HepG2 (cell line): ENCODE results near the gene TAF3. TPM values are rescaled to one million over a fixed set of nuclear protein-coding genes. Genes with fewer than 3 reads are reported as not detected.

Experiments used
- AGO2 ChIP-seq: fragments of 200-400 bp; formaldehyde crosslinking; optimal IDR thresholded peaks from 2 replicates; pipeline ENCODE3; 2017; ENCODE audit warnings: mild to moderate bottlenecking, low read depth, low read length, moderate library complexity
- CBFB ChIP-seq: sonication (generic); formaldehyde crosslinking; IDR thresholded peaks from 2 replicates; pipeline ENCODE4 v1.4.0; 2020; ENCODE audit warnings: missing genetic modification reagents
- CEBPG ChIP-seq: IDR thresholded peaks from 2 replicates; pipeline ENCODE4 v1.6.1; 2016
- DMAP1 ChIP-seq: IDR thresholded peaks from 2 replicates; pipeline ENCODE4 v1.6.1; 2016
- FOXJ3 ChIP-seq: sonication (generic); formaldehyde crosslinking; IDR thresholded peaks from 2 replicates; pipeline ENCODE4 v1.4.0; 2020; ENCODE audit warnings: missing genetic modification reagents, mild to moderate bottlenecking, borderline replicate concordance
- FOXO1 ChIP-seq: sonication (generic); formaldehyde crosslinking; IDR thresholded peaks from 2 replicates; pipeline ENCODE4 v1.4.0; 2020; ENCODE audit warnings: missing genetic modification reagents
- LCORL ChIP-seq, 2 experiments: fragments of 450-650 bp in 1 of 2; sonication (generic) in 1 of 2; formaldehyde crosslinking in 1 of 2; IDR thresholded peaks; 2 replicates each; pipeline versions ENCODE4 v1.5.0 to v1.6.1; 2017 to 2020; ENCODE audit warnings: antibody characterized with exemption in 1 of 2, missing genetic modification reagents in 1 of 2
- PAX8 ChIP-seq: sonication (generic); formaldehyde crosslinking; IDR thresholded peaks from 2 replicates; pipeline ENCODE4 v1.8.0; 2022; ENCODE audit warnings: mild to moderate bottlenecking, missing genetic modification reagents, borderline replicate concordance
- RFX1 ChIP-seq: fragments of 450-650 bp; IDR thresholded peaks from 2 replicates; pipeline ENCODE4 v1.6.1; 2017
- RFXAP ChIP-seq: sonication (generic); formaldehyde crosslinking; IDR thresholded peaks from 2 replicates; pipeline ENCODE4 v1.4.0; 2020; ENCODE audit warnings: missing genetic modification reagents, borderline replicate concordance
- SALL2 ChIP-seq: sonication (generic); formaldehyde crosslinking; IDR thresholded peaks from 2 replicates; pipeline ENCODE4 v1.8.1; 2023; ENCODE audit warnings: mild to moderate bottlenecking, missing genetic modification reagents, inconsistent platforms
- WIZ ChIP-seq: sonication (generic); formaldehyde crosslinking; IDR thresholded peaks from 2 replicates; pipeline ENCODE4 v1.5.1; 2020; ENCODE audit warnings: mild to moderate bottlenecking, missing genetic modification reagents
- XBP1 ChIP-seq: sonication (generic); formaldehyde crosslinking; IDR thresholded peaks from 2 replicates; pipeline ENCODE4 v1.5.0; 2020; ENCODE audit warnings: missing genetic modification reagents
- ZBTB1 ChIP-seq: sonication (generic); formaldehyde crosslinking; IDR thresholded peaks from 2 replicates; pipeline ENCODE4 v1.4.0; 2020; ENCODE audit warnings: missing genetic modification reagents, borderline replicate concordance
- ZEB1 ChIP-seq: IDR thresholded peaks from 2 replicates; pipeline ENCODE4 v1.6.1; 2012; ENCODE audit warnings: mild to moderate bottlenecking, low read depth, inconsistent platforms; ENCODE audit not compliant: insufficient replicate concordance
- ZFP62 ChIP-seq: sonication (generic); formaldehyde crosslinking; IDR thresholded peaks from 2 replicates; pipeline ENCODE4 v1.4.0; 2020; ENCODE audit warnings: missing genetic modification reagents
- ZNF136 ChIP-seq: sonication (generic); formaldehyde crosslinking; IDR thresholded peaks from 2 replicates; pipeline ENCODE4 v1.8.1; 2022; ENCODE audit warnings: low read depth, mild to moderate bottlenecking, moderate library complexity, missing genetic modification reagents
- ZNF782 ChIP-seq: sonication (generic); formaldehyde crosslinking; IDR thresholded peaks from 2 replicates; pipeline ENCODE4 v1.4.0; 2020; ENCODE audit warnings: missing genetic modification reagents, mild to moderate bottlenecking, borderline replicate concordance
- polyA plus RNA-seq, 8 experiments: library from polyadenylated mRNA; depleted of rRNA in 3 of 8; stranded (reverse) in 7 of 8; unstranded in 1 of 8; fragments of >200 nt; fragmentation: Illumina TruSeq in 4 of 8; extraction: Trizol in 4 of 8; gene quantifications; 2 replicates each; pipeline versions ENCODE4 v1.2.1 to v1.2.3, GENCODE V29; 2011 to 2016; ENCODE audit warnings: low read depth in 4 of 8, missing spikeins in 1 of 8, mixed read lengths in 1 of 8; ENCODE audit not compliant: insufficient read depth in 1 of 8
- total RNA-seq, 5 experiments: library from RNA; depleted of rRNA; stranded (reverse); fragments of >200 nt; fragmentation: Illumina TruSeq; extraction: Trizol; gene quantifications; 2 replicates each; pipeline ENCODE4 v1.2.3, GENCODE V29; 2016; ENCODE audit warnings: low read depth in 1 of 5
- TF ChIP-seq, protein P1 (sequence below): IDR thresholded peaks from 2 replicates; pipeline ENCODE4 v1.6.1; 2016; ENCODE audit warnings: control low read depth
- TF ChIP-seq, protein P2 (sequence below): fragments of 450-650 bp; IDR thresholded peaks from 2 replicates; pipeline ENCODE4 v1.6.1; 2017
- TF ChIP-seq, protein P3 (sequence below): IDR thresholded peaks from 2 replicates; pipeline ENCODE4 v1.6.1; 2016; ENCODE audit warnings: low read depth, borderline replicate concordance
- TF ChIP-seq, protein P4 (sequence below): sonication (generic); formaldehyde crosslinking; IDR thresholded peaks from 2 replicates; pipeline ENCODE4 v1.4.0; 2020; ENCODE audit warnings: missing genetic modification reagents
- TF ChIP-seq, protein P5 (sequence below): sonication (generic); formaldehyde crosslinking; IDR thresholded peaks from 2 replicates; pipeline ENCODE4 v1.5.0; 2020; ENCODE audit warnings: mild to moderate bottlenecking, missing genetic modification reagents
- TF ChIP-seq, protein P6 (sequence below), 2 experiments: IDR thresholded peaks; 2 replicates each; pipeline ENCODE4 v1.6.1; 2011 to 2012; ENCODE audit warnings: low read length in 2 of 2, borderline replicate concordance in 1 of 2, low read depth in 1 of 2, mild to moderate bottlenecking in 1 of 2, moderate library complexity in 1 of 2

Gene TAF3
- total and polyA plus RNA-seq, 2 of the 13 experiments (the other 11 are each of a cell fraction or from before 2014, with no cell fraction given): 1.7 to 2.9 TPM

DNA sequence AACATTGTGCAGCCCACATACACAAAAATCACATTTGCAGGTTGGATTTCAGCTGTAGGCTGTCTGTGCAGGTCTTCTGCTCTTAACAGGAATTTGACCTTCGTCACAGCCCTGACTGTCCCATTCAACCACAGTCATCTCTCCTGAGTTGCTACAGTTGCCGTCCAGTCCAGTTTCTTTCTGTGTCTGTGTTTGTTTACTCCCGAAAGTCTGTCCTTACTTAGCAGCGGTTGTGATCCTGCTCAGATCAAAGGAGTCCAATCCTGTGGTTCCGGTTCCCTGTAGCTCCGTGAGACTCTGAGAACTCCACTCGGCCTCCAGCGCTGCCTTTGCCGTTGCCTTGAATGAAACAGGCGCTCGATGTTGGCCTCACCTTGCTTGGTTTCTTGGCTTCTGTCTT is 124.6 kb downstream of the TAF3 start (continued):
- TF ChIP-seq RFX1 (no peak), FOXJ3 (CRISPR knock-in tag) (peak; percentile 52; the same call in 1 of the 2 replicates), ZNF782 (CRISPR knock-in tag) (no peak), ZFP62 (no peak), LCORL (IDR thresholded peaks at IDR 0.05) (no peak), LCORL (CRISPR knock-in tag; IDR thresholded peaks at IDR 0.05) (no peak), AGO2 (no peak), CEBPG (CRISPR knock-in tag) (no peak), DMAP1 (no peak), PAX8 (CRISPR knock-in tag) (no peak), XBP1 (no peak), FOXO1 (CRISPR knock-in tag) (peak; percentile 56), ZEB1 (no peak), ZBTB1 (CRISPR knock-in tag) (no peak), ZNF136 (CRISPR knock-in tag) (no peak), CBFB (CRISPR knock-in tag) (peak; percentile 67; the same call in 1 of the 2 replicates), WIZ (CRISPR knock-in tag) (no peak), SALL2 (CRISPR knock-in tag) (no peak), RFXAP (CRISPR knock-in tag) (0 out of 2 replicates have a peak, but pooled peaks have one; percentile 42)
- TF ChIP-seq, protein P1, sequence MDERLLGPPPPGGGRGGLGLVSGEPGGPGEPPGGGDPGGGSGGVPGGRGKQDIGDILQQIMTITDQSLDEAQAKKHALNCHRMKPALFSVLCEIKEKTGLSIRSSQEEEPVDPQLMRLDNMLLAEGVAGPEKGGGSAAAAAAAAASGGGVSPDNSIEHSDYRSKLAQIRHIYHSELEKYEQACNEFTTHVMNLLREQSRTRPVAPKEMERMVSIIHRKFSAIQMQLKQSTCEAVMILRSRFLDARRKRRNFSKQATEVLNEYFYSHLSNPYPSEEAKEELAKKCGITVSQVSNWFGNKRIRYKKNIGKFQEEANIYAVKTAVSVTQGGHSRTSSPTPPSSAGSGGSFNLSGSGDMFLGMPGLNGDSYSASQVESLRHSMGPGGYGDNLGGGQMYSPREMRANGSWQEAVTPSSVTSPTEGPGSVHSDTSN: no peak
- TF ChIP-seq, protein P2, sequence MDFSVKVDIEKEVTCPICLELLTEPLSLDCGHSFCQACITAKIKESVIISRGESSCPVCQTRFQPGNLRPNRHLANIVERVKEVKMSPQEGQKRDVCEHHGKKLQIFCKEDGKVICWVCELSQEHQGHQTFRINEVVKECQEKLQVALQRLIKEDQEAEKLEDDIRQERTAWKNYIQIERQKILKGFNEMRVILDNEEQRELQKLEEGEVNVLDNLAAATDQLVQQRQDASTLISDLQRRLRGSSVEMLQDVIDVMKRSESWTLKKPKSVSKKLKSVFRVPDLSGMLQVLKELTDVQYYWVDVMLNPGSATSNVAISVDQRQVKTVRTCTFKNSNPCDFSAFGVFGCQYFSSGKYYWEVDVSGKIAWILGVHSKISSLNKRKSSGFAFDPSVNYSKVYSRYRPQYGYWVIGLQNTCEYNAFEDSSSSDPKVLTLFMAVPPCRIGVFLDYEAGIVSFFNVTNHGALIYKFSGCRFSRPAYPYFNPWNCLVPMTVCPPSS: no peak
- TF ChIP-seq, protein P3, sequence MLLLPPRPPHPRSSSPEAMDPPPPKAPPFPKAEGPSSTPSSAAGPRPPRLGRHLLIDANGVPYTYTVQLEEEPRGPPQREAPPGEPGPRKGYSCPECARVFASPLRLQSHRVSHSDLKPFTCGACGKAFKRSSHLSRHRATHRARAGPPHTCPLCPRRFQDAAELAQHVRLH (CRISPR knock-in tag): no peak
- TF ChIP-seq, protein P4, sequence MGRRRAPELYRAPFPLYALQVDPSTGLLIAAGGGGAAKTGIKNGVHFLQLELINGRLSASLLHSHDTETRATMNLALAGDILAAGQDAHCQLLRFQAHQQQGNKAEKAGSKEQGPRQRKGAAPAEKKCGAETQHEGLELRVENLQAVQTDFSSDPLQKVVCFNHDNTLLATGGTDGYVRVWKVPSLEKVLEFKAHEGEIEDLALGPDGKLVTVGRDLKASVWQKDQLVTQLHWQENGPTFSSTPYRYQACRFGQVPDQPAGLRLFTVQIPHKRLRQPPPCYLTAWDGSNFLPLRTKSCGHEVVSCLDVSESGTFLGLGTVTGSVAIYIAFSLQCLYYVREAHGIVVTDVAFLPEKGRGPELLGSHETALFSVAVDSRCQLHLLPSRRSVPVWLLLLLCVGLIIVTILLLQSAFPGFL (CRISPR knock-in tag): no peak
- TF ChIP-seq, protein P5, sequence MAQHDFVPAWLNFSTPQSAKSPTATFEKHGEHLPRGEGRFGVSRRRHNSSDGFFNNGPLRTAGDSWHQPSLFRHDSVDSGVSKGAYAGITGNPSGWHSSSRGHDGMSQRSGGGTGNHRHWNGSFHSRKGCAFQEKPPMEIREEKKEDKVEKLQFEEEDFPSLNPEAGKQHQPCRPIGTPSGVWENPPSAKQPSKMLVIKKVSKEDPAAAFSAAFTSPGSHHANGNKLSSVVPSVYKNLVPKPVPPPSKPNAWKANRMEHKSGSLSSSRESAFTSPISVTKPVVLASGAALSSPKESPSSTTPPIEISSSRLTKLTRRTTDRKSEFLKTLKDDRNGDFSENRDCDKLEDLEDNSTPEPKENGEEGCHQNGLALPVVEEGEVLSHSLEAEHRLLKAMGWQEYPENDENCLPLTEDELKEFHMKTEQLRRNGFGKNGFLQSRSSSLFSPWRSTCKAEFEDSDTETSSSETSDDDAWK (CRISPR knock-in tag): no peak
- TF ChIP-seq, protein P6, sequence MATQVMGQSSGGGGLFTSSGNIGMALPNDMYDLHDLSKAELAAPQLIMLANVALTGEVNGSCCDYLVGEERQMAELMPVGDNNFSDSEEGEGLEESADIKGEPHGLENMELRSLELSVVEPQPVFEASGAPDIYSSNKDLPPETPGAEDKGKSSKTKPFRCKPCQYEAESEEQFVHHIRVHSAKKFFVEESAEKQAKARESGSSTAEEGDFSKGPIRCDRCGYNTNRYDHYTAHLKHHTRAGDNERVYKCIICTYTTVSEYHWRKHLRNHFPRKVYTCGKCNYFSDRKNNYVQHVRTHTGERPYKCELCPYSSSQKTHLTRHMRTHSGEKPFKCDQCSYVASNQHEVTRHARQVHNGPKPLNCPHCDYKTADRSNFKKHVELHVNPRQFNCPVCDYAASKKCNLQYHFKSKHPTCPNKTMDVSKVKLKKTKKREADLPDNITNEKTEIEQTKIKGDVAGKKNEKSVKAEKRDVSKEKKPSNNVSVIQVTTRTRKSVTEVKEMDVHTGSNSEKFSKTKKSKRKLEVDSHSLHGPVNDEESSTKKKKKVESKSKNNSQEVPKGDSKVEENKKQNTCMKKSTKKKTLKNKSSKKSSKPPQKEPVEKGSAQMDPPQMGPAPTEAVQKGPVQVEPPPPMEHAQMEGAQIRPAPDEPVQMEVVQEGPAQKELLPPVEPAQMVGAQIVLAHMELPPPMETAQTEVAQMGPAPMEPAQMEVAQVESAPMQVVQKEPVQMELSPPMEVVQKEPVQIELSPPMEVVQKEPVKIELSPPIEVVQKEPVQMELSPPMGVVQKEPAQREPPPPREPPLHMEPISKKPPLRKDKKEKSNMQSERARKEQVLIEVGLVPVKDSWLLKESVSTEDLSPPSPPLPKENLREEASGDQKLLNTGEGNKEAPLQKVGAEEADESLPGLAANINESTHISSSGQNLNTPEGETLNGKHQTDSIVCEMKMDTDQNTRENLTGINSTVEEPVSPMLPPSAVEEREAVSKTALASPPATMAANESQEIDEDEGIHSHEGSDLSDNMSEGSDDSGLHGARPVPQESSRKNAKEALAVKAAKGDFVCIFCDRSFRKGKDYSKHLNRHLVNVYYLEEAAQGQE (IDR thresholded peaks at IDR 0.05; ENCODE audit: borderline replicate concordance in 1 of 2, low read depth in 1 of 2, low read length in 2 of 2): no peak
